Measurements from ENCODE around the gene GLO1.

GLO1 gene

DNA sequence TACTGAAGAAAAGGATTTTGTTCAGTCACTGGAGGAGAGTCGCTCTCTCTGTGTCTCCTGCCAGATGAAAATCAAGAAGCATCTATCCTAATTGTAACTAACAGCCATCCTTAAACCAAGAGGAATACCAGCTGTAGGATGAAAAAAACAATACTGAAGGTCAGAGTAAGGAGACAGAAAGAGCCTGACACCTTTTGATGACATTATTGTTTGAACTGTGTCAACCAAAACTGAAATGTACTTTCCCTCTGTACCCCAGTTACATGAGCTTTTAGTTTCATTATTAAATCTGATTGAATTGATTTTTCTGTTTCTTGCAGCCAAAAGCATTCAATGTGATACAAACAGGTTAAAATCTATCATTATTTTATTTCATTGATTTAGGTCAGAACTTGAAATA, 46.0 kb downstream of the GLO1 start:
- no peak for DNase-seq

DNA sequence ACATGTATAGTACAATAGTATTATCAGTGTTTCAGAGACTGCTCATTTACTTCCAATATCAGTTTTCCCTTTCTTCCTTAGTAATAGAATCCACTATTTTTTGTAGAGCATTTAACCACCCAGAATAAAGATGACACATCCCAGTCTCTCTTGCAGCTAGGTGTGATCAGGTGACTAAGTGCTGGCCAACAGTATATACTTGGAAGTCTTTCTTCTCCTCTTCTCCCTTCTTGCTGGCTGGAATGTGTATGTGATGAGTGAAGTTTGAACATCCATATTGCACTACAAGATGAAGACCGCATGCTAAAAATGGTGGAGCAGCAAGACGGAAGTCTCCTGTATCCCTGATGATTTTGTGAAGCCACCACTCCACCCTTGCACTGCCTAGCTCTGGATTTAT, 48.7 kb downstream of the GLO1 start:
- DNase-seq = no peak

DNA sequence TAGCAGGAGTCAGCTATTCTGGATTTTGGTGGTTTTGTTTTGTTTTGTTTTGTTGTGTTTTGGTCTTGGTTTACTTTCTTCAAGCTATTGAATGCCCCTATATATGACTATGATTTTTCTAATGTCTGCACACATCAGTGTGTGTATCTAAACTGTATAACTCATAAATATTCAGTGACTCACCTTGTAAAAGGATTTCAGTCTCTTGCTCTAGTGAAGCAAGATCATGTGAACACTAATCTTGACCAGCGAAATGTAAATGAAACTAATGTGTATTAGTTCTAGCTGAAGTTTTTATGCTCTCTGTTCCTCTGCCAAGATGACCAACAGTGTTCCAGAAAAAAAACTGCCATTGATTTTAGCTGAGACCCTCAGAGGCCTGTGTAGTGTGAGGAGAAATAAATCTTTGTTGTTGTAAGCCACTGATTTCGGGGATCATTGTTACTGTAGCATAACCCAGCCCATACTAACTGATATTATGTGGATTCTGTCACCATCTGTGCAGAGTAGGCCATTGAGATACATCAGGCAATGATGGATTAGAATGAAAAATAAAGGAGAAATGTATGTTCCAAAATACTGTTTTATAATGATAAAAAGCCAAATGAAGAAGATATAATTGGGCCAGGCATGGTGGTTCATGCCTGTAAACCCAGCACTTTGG, 51.7 kb downstream of the GLO1 start:
- no peak for DNase-seq

DNA sequence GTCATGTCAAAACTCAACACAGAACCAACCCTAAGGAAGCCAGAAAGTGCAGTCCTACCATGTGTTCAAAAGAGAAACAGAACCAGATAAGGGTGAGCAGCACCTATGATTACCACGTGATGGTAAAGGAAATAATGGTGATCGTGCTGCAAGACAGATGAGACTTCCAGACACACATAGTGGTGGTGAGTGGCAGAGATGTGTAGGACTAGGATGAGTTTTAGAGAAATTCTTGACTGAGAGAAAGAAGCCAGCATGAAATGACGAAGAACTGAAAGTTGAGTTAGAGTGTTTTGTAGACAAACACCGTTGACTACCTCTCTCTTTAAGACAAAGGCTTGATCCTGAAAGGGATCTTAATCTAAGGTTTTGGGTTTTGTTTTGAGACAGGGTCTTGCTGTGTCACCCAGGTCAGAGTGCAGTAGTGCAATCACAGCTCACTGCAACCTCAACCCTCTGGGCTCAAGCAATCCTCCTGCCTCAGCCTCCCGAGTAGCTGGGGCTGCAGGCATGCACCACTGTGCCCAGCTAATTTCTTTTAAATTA, 52.7 kb downstream of the GLO1 start:
- DNase-seq = no peak

DNA sequence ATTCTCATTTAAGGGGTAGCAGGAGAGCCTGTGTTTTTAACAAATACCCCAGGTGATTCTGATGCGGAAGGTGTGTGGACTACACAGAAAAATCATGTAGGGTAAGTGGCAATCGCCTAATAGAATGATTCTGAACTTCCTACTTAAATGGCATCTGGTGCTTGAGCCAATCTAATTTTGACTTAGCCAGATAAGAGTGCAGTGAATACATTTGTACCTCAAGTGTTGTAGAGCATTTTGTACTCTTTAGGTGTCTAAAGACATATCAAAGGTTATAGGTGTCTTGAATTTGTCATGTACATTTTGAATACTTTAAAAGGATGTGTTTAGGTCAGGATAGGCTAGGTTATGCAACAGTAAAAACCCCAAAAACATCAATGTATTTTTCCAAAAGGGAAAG, 53.2 kb downstream of the GLO1 start:
- DNase-seq = no peak

DNA sequence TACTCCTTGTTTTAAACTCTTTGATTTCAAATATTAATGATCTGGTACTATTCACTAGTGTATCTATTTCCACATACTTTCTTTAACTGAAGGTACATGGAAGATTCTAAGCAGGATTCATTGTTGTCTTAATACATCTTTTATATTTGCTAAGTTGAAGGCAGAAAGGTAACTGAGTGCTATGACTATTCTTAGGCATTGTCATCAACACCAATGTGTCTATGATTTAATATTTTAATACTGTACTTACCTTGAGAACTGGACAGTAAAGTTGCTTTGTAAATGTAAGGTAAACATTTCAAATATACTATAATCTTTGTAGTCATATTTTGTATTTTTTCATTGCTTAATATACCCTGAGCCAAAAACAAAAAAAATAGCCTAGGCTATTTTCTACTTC, 54.3 kb downstream of the GLO1 start:
- no peak for DNase-seq

DNA sequence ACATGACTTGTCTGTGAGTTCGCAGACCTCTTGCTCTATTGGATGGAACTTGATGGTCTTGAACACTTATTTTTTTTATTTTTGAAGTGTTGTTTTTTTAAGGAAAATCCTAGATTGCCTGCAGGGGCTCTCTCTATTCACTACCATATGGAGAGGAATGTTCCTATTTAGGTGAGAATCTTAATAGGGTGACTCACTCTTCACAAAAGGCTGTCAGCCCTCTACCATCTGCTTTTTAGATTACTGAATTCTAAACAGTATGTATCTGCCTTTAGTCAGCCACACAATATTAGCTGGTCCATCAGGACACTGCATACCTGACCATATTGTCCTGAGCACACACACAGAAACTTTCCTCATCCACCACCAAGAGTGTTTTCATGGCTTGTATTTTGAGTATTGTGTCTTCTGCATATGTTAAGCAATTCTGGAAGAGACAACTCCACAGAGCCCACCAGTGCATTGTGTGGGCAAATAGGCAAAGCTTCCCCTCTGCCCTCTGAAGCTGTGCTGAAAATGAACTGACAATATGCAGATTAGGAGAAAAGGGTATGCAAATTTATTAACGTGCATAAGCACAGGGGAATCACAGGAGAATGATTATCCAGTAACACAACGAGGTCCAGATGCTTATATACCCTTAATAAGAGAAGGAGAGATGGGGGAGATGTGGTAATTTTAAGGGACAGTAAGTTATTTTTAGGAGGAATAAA, 56.6 kb downstream of the GLO1 start:
- no peak for DNase-seq

DNA sequence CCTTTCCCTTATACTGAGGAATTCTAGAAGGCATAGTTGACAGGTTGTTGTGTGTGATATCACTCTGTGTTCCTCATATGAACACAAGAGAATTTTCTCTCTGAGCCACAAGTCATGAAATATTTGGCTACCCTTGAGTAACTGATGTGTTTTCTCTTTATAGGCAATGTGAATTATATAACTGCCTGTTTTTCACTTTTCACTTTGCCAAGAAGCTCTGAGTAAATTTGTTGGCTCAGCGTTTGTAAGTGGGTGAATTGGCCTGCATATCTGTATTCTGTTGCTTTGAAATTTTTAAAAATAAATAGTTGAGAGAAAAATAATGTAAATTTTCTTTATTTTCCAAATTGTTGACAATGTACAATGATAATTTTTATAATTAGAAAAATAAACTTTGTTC, 58.0 kb downstream of the GLO1 start:
- DNase-seq = no peak

DNA sequence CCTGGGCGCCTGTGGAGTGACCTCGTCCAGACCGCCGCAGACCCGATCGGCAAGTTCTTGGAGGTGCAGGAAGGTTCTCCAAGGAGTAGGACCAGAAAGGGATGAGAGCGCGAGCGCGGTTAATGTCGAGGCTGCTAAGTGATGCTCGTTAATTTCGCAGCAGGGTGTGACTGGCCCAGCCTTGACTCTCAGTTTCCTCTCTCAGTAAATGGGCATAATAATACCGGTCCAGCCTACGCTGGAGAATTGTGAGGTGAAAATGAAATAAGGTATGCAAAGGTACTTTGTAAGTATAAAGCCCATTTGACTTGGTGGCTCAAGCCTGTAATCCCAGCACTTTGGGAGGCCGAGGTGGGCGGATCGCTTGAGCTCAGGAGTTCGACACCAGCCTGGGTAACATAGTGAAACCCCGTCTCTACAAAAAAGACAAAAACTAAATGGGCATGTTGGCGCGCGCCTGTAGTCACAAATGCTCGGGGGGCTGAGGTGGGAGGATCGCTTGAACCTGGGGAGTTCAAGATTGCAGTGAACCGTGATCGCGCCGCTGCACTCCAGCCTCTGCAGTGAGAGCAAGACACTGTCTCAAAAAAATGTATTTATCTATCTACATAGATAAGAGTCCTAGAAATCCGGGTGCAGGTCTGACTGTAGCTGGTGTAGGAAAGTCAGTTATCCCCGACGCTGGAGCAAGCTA, 62.6 kb downstream of the GLO1 start:
- no peak for DNase-seq

DNA sequence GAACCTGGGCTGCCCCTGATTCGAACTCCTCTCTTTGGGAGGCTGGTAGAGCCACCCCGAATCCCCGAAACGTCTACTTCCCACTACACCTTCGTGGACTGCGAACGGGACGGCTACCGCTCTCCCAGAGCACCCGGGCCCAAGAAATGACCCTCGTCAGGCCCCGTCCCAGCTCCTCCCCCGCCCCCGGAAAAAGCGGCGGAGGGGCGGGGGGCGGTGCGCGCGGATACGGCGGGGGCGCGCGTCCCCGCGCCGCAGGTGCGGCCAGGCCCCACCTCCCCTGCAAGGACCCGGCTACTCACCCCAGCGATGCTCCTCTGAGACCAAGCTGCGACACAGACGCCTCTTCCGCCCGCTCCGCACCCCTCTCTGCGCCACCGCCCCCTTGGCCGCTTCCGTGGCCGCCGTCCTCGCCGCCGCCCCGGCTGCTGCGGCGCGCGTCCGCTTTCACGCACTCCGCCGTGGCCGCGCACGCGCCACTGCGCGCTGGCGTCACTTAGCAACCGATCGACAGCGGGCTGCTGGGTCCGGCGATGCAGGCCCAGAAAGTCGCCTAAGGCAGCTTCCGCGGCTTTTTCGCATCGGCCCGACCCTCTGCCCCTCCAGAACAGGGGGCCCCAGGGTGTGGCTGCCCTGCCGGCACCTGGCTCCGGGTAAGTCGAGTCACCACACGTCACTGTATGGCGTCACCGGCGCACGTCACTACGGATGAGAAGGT, 63.3 kb downstream of the GLO1 start, which contains the start of gene BTBD9:
Gene BTBD9 (minus strand): TSS at position 432 of the 718 bp plus-strand sequence.
- DNase-seq = peak; percentile 48

DNA sequence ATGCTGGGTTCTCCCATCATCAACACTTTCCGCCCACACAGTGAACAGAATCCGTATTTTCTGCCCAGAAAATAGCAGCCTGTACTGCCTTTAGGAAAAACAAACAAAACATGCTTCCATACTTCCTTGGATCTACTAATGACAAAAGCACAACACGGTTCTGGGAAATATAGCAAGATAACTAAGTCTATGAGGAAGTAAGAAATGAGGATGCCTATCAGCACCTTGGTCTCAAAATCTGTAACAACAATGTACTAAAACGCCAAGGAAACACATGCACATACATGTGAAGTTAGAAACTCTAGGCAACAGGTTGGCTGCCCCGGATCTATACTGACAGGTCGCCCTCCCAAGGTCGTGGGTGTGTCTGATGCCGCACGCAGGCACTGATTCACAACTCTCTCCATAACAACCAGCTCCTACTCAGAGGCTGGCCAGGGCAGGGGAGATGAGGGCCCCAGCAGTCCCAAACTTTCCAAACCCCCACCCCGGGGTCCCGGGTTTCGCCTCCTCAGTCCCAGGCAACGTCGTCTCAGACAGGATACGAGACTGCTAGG, 63.9 kb downstream of the GLO1 start:
- peak; percentile 9 for DNase-seq

DNA sequence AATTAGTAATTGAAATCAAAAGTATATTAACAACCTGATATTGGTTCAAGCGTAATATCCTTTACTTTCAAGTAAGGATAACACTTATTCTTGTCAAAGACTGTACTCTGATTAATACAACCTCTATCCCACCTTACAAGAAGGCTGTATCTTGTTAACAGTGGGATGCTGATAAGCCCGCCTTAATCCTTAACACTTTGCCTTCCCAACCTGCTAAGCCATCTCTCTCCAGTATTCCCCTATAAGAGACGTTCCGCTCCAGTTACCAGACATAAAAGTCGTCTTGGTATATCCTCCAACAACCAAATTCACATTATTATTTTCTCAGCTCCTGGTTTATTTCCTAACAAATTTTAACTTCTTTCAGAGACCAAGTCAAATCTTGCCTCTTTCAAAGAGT, 65.2 kb downstream of the GLO1 start:
- no peak for DNase-seq

DNA sequence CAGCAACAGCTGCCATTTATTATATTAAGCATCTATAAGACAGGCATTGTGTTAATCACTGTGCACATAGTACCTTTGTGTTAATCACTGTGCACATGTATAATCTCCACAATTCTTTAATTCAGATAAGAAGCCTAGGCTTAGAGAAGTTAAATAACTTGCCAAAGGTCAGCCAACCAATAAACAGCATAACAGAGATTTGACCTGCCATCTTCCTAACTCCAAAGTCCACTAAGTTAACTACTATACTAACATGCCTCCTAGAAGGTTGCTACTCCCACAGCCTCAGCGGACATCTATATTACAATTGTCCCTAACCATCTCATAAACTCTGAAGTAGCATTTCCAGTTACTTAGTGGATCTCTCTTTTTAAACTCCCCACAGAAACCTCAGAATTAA, 66.9 kb downstream of the GLO1 start:
- DNase-seq = no peak

DNA sequence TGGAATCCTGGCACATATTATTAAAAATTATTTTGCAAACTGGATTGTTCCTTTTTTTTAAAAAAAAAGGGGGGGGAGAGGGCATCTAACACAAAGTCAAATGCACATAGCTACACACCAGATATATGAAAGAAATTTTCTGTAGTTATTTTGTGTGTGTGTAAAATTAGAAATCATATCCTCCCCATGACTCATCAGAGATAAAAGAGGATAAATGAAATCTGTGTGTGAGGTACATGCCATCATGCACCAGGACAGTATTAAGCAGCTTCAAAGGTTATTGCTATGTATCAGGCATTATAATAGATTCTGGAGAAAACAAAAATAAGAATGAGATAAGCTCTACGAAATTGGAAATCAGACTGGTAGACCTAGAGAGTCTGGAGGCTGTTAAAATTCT, 68.4 kb downstream of the GLO1 start:
- no peak for DNase-seq

DNA sequence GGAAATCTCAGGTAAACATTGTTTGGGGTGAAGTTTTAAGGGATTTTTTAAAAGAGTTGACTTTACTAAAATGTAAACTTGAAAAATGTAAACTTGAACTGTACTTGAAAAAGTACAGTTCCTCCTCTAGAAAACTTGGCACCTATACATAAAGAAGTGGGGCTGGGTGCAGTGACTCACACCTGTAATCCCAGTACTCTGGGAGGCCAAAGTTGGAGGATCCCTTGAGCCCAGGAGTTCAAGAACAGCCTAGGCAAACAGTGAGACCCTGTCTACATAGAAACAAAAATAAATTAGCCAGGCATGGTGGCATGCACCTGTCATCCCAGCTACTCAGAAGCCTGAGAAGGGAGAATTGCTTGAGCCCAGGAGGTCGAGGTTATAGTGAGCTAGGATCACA, 70.5 kb downstream of the GLO1 start:
- DNase-seq = no peak

DNA sequence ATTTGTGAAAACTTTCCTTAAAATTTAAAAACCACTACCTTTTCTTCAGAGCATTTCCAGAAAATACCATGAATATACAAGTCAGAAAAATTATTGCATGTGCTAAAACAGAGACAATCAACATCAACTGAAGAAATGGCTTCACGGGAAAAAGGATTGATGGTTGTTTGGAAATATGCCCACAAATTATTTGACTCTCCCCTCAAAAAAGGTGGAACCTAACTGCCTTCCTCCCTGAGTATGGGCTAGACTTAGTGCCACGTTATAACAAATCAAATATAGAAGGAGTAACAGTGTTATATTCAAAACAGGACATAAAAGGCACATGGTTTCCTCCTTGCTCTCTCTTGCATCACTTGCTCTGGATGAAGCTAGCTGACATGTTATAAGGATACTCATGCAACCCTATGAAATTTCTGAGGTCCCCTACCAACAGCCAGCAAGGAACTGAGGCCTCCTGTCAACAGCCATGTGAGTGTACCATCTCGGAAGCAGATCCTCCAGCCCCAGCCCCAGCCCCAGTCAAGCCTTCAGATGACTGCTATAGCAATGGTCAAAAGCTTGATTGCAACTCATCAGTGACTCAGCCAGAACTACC, 71.7 kb downstream of the GLO1 start:
- DNase-seq = no peak
